Neural cell (in vitro differentiated cells): ENCODE measurements around the gene DGKD.

ENCODE experiments used
- CTCF ChIP-seq: fragments of 450-650 bp; IDR thresholded peaks from 2 replicates; pipeline ENCODE4 v1.5.1; 2014; ENCODE audit warnings: antibody characterized with exemption, mild to moderate bottlenecking, moderate library complexity; ENCODE audit not compliant: poor library complexity, severe bottlenecking
- EP300 ChIP-seq: fragments of 450-650 bp; conservative IDR thresholded peaks from 2 replicates; pipeline ENCODE4 v1.6.1; 2014; ENCODE audit warnings: antibody characterized with exemption, mild to moderate bottlenecking, moderate library complexity; ENCODE audit not compliant: poor library complexity, severe bottlenecking
- EZH2 ChIP-seq: fragments of 200-600, 300-800 bp; shearing (Covaris generic), sonication (generic); IDR thresholded peaks from 2 replicates; pipeline ENCODE4 v1.6.1; 2014; ENCODE audit warnings: antibody characterized with exemption, low read length, borderline replicate concordance, mild to moderate bottlenecking; ENCODE audit not compliant: insufficient read depth, poor library complexity, severe bottlenecking
- MXI1 ChIP-seq: fragments of 450-650 bp; conservative IDR thresholded peaks from 2 replicates; pipeline ENCODE4 v1.6.1; 2014; ENCODE audit warnings: antibody characterized with exemption, mild to moderate bottlenecking; ENCODE audit not compliant: poor library complexity, severe bottlenecking
- POLR2AphosphoS5 ChIP-seq: IDR thresholded peaks from 2 replicates; pipeline ENCODE4 v1.6.1; 2012
- RAD21 ChIP-seq: fragments of 450-650 bp; conservative IDR thresholded peaks from 2 replicates; pipeline ENCODE4 v1.6.1; 2014; ENCODE audit warnings: antibody characterized with exemption, mild to moderate bottlenecking, moderate library complexity
- REST ChIP-seq: IDR thresholded peaks from 2 replicates; pipeline ENCODE4 v1.6.1; 2012; ENCODE audit warnings: borderline replicate concordance
- SMC3 ChIP-seq: fragments of 450-650 bp; conservative IDR thresholded peaks from 2 replicates; pipeline ENCODE4 v1.6.1; 2014; ENCODE audit warnings: antibody characterized with exemption, mild to moderate bottlenecking, moderate library complexity; ENCODE audit not compliant: poor library complexity
- TAF1 ChIP-seq: IDR thresholded peaks from 2 replicates; pipeline ENCODE4 v1.6.1; 2012; ENCODE audit warnings: low read depth

GRCh38 chr2:233477548-233478433 is 123.5 kb downstream of the DGKD start:
- no peak for TF ChIP-seq EZH2
- TF ChIP-seq MXI1, result no peak
- TF ChIP-seq CTCF, result no peak
- no peak for TF ChIP-seq RAD21
- TF ChIP-seq TAF1, result no peak
- TF ChIP-seq EP300, result no peak
- TF ChIP-seq POLR2AphosphoS5, result no peak
- no peak for TF ChIP-seq REST
- TF ChIP-seq SMC3, result no peak
